HCEC 1CT (cell line): Measurements from ENCODE around the gene DPPA4.
"Not testable (repeated sequence)": the region's sequence is repeated elsewhere in the genome, so short reads cannot be mapped to it uniquely, and the experiment has no call there.

Experiments used
- DNase-seq: peaks from one replicate; pipeline ENCODE4 v3.0.0-alpha.2; 2017

Gene DPPA4, protein sequence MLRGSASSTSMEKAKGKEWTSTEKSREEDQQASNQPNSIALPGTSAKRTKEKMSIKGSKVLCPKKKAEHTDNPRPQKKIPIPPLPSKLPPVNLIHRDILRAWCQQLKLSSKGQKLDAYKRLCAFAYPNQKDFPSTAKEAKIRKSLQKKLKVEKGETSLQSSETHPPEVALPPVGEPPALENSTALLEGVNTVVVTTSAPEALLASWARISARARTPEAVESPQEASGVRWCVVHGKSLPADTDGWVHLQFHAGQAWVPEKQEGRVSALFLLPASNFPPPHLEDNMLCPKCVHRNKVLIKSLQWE

DNA sequence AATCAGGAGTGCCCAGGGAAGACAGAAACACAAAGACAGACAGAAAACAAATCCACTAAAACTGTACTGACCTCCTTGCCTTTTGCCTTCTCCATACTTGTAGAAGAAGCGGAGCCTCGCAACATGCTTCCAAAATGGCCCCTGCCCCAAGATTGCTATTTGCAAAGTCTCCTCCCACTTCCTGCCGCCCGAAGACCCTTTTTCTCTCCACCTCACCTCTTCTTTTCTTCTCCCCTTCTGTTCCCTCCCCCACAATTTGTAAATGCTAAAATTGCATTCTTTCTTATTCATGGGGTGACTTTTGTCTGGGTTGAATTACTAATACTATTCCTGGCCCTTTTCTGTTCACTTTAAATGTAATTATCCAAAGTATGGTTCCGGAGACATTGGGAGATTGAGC is at the start of gene DPPA4:
Gene DPPA4, minus strand, starts transcription at position 154 of the 400 bp plus-strand sequence. Its CDS starts 29 bp downstream, at position 125.
- no peak for DNase-seq

- DNase-seq, result no peak
These were observed 48.3 kb upstream of the DPPA4 start for GRCh38 chr3:109385442-109386318.

- no peak for DNase-seq
These were observed 46.8 kb upstream of the DPPA4 start for GRCh38 chr3:109384164-109384563.

GRCh38 chr3:109382588-109382987 is 45.2 kb upstream of the DPPA4 start:
- DNase-seq, result no peak

GRCh38 chr3:109375975-109376374 is 38.6 kb upstream of the DPPA4 start:
- no peak for DNase-seq

DNA sequence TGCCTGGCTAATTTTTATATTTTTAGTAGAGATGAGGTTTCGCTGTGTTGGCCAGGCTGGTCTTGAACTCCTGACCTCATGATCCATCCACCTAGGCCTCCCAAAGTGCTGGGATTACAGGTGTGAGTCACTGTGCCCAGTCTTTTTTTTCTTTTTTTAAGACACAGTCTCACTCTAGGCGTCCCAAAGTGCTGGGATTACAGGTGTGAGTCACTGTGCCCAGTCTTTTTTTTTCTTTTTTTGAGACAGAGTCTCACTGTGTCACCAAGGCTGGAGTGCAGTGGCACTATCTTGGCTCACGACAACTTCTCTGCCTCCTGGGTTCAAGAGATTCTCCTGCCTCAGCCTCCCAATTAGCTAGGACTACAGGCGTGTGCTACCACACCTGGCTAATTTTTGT is 37.1 kb upstream of the DPPA4 start:
- not testable (repeated sequence) for DNase-seq

- DNase-seq, result no peak
These were observed 36.6 kb upstream of the DPPA4 start for GRCh38 chr3:109373933-109374332.

GRCh38 chr3:109372639-109373038 is 35.3 kb upstream of the DPPA4 start:
- DNase-seq, result no peak

- DNase-seq, result no peak
These were observed 32.2 kb upstream of the DPPA4 start for GRCh38 chr3:109369510-109369909.

- no peak for DNase-seq
These were observed 26.7 kb upstream of the DPPA4 start for GRCh38 chr3:109364088-109364487.

- DNase-seq, result no peak
These were observed 26.3 kb upstream of the DPPA4 start for GRCh38 chr3:109363634-109364033.

GRCh38 chr3:109362823-109363222 is 25.5 kb upstream of the DPPA4 start:
- no peak for DNase-seq

DNA sequence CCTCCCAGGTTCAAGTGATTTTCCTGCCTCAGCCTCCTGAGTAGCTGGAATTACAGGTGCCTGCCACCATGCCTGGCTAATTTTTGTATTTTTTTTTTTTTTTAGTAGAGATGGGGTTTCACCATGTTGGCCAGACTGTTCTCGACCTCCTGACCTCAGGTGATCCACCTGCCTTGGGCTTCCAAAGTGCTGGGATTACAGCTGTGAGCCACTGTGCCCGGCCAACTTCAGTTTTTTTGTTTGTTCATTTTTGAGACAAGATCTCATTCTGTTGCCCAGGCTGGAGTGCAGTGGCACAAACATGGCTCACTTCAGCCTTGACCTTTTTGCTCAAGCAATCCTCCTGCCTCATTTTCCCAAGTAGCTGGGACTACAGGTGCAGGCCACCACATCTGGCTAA is 21.5 kb upstream of the DPPA4 start:
- not testable (repeated sequence) for DNase-seq

- DNase-seq, result no peak
These were observed 19.3 kb upstream of the DPPA4 start for GRCh38 chr3:109356442-109357155.

DNA sequence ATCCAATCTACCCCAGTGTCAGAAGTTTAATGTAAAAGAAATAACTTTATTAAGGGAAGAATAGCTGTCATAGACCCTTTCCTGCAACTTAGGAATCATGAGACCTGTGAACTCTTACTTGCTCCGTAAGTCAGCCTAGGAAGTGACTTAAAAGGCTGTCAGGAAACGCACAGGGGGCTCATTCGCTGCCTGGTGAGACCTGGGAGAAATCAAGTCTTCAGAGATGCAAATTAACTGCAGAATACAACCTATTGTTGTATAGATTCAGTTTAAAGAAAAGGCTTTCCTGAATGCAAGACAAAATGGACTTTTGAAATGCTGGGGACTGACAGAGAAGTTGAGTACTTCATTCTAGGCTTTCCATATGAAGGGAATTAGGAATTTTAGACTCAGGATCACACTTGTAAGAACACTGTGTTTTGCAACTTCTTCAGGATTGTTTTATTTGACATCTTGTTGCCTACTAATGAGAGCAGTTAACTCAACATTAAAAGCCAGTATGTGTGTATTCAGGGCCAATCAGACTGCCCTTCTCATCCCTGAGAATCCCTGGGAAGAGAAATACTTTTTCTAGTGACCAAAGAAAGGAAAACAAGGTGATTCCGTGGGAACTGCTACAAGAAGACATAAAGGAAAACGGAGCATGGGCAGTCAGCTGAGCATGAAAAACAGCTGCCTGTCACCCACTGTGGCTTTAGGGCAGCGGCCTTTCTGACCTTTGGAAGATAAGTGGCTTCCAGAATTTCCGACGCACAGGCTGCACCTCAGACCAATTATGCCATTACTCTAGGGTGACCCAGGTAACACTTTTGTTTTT is 18.5 kb upstream of the DPPA4 start:
- DNase-seq, result no peak

- no peak for DNase-seq
These were observed 15.7 kb upstream of the DPPA4 start for GRCh38 chr3:109353057-109353456.

DNA sequence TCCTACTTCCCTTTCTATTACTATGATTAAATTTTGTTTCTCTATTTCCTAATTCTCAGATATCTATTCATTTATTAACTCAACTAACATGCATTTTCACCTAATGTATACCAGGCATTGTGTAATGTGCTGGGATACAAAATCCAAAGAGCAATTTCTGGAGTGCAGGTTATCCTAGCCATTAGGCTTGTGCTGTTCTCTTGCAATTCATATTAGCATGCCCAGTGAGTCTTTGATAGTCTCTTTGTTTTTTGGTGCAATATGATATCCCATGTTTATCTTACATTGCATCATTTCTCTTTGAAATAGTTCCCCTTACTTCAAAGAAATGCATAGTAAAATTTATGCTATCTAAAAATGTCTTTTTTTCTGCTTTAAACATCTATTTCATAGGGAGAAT is 13.9 kb upstream of the DPPA4 start:
- DNase-seq, result no peak

GRCh38 chr3:109346770-109347295 is 9.5 kb upstream of the DPPA4 start:
- DNase-seq, result no peak

- DNase-seq, result no peak
These were observed 8.8 kb upstream of the DPPA4 start for GRCh38 chr3:109346099-109346498.

DNA sequence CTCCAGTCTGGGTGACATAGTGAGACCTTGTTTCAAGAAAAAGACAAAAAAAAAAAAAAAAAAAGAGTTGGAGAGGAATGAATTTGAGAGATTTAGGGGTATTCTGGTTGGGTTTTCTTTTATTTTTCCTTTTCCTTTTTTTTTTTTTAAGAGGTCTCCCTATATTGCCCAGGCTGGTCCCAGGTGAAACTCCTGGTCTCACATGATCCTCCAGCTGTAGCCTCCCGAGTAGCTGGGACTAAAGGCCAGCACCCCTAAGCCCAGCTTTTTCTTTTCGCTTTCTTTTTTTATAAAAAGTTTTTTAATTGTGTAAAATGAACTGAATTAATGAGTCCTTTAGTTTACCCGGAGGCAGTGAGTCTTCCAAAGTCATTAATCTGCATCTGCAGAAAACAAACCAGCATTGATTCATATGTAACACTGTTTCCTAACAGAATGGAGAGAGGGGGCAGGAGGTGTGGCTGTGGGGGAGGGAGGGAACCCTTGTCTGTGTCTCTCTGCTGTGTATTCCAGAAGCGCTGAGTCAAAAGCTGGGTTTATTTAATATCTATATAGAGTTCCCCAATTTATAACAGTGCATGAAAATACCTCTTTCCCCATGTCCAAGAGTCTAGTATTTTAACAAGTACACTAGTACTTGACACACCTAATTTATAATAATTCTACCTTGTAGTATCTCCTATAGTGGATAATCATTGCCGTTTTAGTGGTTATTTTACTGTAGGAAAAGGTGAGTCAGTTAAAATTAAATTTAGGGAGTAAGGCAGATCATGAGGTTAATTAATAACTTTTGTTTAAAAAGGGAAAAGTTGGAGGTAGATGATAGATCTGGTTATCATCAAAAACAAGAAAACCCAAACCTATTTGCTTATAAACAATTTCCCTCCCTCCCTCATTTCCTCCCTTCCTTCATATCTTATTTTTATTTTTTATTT is 2.6 kb upstream of the DPPA4 start:
- DNase-seq, result no peak

DNA sequence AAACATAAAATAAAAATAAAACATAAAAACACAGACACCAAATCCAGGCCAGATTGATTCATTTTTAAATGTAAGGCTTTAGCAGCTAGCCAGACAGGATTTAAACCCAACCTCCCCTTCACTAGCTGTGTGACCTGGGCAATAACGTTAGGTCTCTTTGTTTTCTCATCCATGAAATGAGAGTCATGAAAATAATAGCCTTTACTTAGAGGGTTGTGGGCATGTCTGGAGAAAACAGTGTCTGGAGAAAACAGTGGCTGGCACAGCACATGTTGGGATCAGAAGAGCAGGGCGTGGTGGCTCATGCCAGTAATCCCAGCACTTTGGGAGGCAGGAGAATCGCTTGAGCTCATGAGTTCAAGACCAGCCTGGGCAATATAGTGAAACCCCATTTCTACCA is 1.9 kb upstream of the DPPA4 start:
- no peak for DNase-seq
